ENCODE measurements around the gene POLA1.

Gene POLA1

DNA sequence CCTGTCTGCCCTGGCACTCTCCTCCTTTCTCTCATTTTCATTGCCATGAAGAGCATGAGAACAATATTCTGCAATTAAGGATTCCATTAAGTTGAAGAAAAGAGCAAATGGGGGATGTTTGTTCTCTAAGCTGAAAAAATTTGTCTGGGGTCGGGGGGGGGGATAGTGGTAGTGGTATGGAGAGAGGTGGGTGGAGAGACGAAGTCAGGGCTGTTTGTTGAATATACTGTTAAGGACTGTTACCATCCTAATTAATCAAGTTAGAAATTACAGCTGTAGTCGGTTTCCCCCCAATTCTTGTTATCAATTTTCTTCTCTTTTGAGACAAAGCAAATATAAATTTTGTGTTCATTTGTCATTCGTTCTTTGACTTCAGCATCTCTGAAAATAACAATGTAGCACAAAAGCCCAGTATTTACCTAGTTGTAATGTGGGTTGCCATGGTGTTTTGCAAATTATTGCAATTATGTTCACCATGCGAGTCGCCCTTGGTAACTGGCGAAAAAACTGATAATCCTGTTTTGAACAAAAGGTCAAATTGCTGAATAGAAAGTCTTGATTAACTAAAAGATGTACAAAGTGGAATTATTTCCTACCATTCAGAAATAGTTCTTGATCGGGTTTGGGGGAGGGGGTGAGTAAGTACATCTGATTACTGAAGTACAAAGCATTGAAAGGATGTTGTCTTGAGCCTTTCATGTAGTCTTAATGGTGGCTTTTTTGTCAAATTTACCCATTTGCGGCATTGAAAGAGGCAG is 183.0 kb downstream of the POLA1 start:
- no peak for TF ChIP-seq JUND (IDR thresholded peaks at IDR 0.05; ENCODE audit: low read depth)
- in situ Hi-C loops (cut with HindIII; ENCODE audit: low pct_unique_long_range_greater_than_20kb, low sequenced_read_pairs) = no loop called here
- DNase-seq (ENCODE audit: low read depth in 1 of 2, low spot score in 1 of 2) = no peak

DNA sequence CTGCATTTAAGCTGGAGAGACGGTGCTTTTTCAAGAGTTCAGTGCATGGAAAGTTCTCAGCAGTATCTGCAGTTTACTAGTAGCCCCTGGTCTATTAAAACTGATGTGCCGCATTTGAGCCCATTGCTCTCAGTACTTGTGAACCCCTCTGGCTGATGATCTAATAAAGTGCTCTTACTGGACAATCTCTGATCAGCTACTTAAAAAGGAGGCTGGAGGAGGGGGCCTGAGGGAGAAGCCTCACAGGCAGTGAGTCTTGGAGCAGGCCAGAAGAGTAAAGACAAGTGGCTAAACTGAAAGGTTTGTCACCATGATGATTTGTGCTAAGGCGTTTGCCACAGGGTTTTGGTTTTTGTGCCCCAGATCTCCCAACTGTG is 183.6 kb downstream of the POLA1 start:
- in situ Hi-C loops (cut with HindIII; ENCODE audit: low pct_unique_long_range_greater_than_20kb, low sequenced_read_pairs) = no loop called here
- no peak for DNase-seq (ENCODE audit: low read depth in 1 of 2, low spot score in 1 of 2)
- TF ChIP-seq JUND (IDR thresholded peaks at IDR 0.05; ENCODE audit: low read depth) = no peak

DNA sequence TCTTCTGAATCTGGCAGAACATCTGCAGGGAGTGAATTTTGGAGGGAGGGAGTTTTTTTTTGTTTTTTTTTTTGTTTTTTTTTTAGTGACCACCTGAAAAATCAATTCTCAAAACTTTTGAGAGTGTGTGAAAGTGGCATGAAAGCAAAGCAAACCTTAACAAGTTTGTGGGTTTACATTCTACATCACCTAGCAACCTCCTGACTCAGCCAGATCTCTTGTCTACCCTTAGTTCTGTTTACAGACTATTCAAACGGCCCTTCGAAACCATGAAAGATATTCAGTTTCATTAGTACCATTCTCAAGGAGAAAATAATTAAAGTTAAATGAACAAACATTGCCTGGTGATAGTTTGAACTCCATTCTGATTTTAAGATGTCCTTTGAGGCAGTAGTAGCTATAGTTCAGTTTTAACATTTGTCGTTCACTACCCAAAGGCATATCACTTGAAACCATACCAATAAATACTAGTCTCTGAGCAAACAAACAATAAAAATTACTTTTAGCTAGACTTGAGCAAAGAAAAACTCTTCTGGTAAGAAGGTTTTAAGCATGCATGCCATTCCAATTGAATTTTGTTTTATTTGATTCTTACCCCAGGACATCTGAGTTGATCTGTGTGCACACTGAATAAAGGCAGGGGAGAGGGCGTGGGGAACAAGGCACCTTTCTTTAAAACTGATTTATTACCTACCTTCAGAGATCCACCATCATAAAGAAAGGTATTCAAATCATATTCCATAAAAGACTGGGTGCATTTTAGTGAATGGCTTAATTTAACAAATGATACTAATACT is 184.3 kb downstream of the POLA1 start:
- no peak for TF ChIP-seq JUND (IDR thresholded peaks at IDR 0.05; ENCODE audit: low read depth)
- DNase-seq (ENCODE audit: low read depth in 1 of 2, low spot score in 1 of 2) = peak in 1 of 2 experiments; percentile 6
- in situ Hi-C loops (cut with HindIII; ENCODE audit: low pct_unique_long_range_greater_than_20kb, low sequenced_read_pairs) = no loop called here

GRCh38 chrX:24879679-24880078 is 186.0 kb downstream of the POLA1 start:
- TF ChIP-seq JUND (IDR thresholded peaks at IDR 0.05; ENCODE audit: low read depth) = no peak
- in situ Hi-C loops (cut with HindIII; ENCODE audit: low pct_unique_long_range_greater_than_20kb, low sequenced_read_pairs) = no loop called here
- DNase-seq (ENCODE audit: low read depth in 1 of 2, low spot score in 1 of 2) = no peak

- in situ Hi-C loops (cut with HindIII; ENCODE audit: low pct_unique_long_range_greater_than_20kb, low sequenced_read_pairs) = no loop called here
- TF ChIP-seq JUND (IDR thresholded peaks at IDR 0.05; ENCODE audit: low read depth) = no peak
- no peak for DNase-seq (ENCODE audit: low read depth in 1 of 2, low spot score in 1 of 2)
Observed at GRCh38 chrX:24886916-24887315, 193.2 kb downstream of the POLA1 start.

- no peak for DNase-seq (ENCODE audit: low read depth in 1 of 2, low spot score in 1 of 2)
- in situ Hi-C loops (cut with HindIII; ENCODE audit: low pct_unique_long_range_greater_than_20kb, low sequenced_read_pairs) = no loop called here
- no peak for TF ChIP-seq JUND (IDR thresholded peaks at IDR 0.05; ENCODE audit: low read depth)
Observed at GRCh38 chrX:24890677-24891076, 197.0 kb downstream of the POLA1 start.

DNA sequence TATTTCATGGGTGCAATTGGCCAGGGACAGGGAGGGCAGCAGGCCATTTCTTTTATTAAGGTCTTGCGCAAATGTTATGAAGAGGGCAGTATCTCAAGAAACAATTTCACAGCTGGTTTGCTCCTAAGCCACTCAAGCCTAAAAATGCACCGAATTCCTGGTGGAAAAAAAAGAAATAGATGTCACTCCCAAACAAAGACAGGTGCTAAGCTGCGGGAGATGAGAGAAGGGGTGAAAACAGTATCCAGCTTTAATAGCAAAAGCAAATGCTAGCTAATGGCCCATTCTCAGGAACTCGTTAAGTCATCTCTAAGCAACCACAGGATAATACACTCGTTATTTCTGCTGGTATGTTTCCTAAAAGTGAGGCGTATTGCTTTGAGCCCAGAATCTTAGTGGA is 205.7 kb downstream of the POLA1 start:
- DNase-seq (ENCODE audit: low read depth in 1 of 2, low spot score in 1 of 2) = no peak
- TF ChIP-seq JUND (IDR thresholded peaks at IDR 0.05; ENCODE audit: low read depth) = no peak
- in situ Hi-C loops (cut with HindIII; ENCODE audit: low pct_unique_long_range_greater_than_20kb, low sequenced_read_pairs) = no loop called here

DNA sequence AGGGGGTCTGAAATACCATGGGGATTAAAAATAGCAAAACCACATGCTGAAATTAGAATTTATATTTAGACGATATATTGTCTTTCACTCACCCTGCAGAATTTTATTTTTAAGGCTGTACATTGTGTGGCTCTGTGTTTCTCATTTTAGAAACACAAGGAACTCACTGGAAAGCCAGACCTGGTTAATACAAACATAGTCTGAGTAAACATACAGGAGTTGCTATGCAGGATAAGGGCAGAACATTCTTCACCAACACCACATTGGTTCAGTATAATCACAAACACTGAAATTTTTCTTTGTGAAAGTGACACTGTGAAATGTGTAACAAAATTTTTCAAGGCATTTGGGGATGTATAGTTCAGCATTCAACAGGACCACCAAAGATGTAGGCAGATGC is 206.5 kb downstream of the POLA1 start:
- no peak for TF ChIP-seq JUND (IDR thresholded peaks at IDR 0.05; ENCODE audit: low read depth)
- in situ Hi-C loops (cut with HindIII; ENCODE audit: low pct_unique_long_range_greater_than_20kb, low sequenced_read_pairs) = no loop called here
- DNase-seq (ENCODE audit: low read depth in 1 of 2, low spot score in 1 of 2) = peak; percentile 16 to 18

DNA sequence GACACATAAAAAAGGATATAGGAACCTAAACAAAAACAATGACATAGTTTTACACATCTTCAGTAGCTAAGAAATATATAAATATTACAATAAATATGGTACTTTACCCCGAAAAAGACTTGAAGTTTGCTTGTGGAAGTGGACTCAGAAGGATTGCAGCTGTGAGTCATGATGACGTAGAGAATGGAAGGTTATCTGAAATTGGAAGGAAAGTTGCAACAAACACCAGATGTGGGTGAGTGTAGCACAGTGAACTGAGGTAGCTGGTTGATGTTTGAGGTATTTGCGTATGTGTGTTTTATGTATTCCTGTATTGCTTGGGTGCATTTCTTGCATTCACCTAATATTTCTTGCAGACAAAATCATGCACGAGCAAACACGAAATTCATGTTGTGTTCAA is 209.1 kb downstream of the POLA1 start:
- in situ Hi-C loops (cut with HindIII; ENCODE audit: low pct_unique_long_range_greater_than_20kb, low sequenced_read_pairs) = no loop called here
- no peak for TF ChIP-seq JUND (IDR thresholded peaks at IDR 0.05; ENCODE audit: low read depth)
- DNase-seq (ENCODE audit: low read depth in 1 of 2, low spot score in 1 of 2) = no peak

GRCh38 chrX:24918715-24919114 is 225.0 kb downstream of the POLA1 start:
- in situ Hi-C loops (cut with HindIII; ENCODE audit: low pct_unique_long_range_greater_than_20kb, low sequenced_read_pairs) = no loop called here
- TF ChIP-seq JUND (IDR thresholded peaks at IDR 0.05; ENCODE audit: low read depth) = no peak

GRCh38 chrX:24920769-24921168 is 227.1 kb downstream of the POLA1 start:
- in situ Hi-C loops (cut with HindIII; ENCODE audit: low pct_unique_long_range_greater_than_20kb, low sequenced_read_pairs) = no loop called here
- no peak for TF ChIP-seq JUND (IDR thresholded peaks at IDR 0.05; ENCODE audit: low read depth)
- no peak for DNase-seq (ENCODE audit: low read depth in 1 of 2, low spot score in 1 of 2)

More at GRCh38 chrX:24918715-24919114, 225.0 kb downstream of the POLA1 start:
- no peak for DNase-seq (ENCODE audit: low read depth in 1 of 2, low spot score in 1 of 2)

DNA sequence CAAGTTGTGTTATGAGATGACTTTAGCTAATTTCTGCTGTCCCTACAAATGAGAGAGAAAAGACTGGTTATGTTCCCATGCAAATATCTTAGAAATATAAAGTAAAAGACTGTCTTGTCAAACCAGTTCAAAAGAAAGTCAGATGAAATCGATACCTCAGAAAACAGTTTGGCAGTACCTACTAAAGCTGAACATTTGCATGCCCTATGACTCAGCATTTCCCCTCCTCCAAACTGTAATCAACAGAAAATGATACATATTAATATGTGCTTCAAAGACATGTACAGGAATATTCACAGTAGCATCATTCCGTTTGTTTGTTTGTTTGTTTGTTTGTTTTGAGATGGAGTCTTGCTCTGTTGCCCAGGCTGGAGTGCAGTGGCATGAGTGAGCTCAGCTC is 231.7 kb downstream of the POLA1 start:
- peak in 1 of 2 experiments; percentile 10 for DNase-seq (ENCODE audit: low read depth in 1 of 2, low spot score in 1 of 2)
- TF ChIP-seq JUND (IDR thresholded peaks at IDR 0.05; ENCODE audit: low read depth) = no peak
- in situ Hi-C loops (cut with HindIII; ENCODE audit: low pct_unique_long_range_greater_than_20kb, low sequenced_read_pairs) = no loop called here

DNA sequence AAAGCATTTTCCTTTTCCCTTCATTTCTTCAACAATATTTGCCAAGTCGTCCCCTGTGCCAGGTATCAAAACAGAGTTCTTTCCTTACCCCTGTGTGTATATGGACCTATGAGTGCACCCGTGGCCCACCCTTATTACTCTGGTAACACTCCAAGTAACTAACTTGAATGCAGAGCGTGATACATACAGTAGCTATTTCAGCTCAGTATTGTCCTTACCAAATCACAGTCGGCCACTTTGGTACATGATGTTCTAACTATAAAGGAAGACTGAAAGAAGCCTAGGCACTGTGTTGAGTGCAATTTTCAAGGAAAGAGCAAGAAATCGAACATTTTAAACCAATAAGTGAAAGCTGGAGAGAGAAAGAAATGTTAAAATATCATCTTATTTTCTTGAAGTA is 233.7 kb downstream of the POLA1 start:
- DNase-seq (ENCODE audit: low read depth in 1 of 2, low spot score in 1 of 2) = no peak
- TF ChIP-seq JUND (IDR thresholded peaks at IDR 0.05; ENCODE audit: low read depth) = no peak
- in situ Hi-C loops (cut with HindIII; ENCODE audit: low pct_unique_long_range_greater_than_20kb, low sequenced_read_pairs) = no loop called here
